GM23338 (cell line): ENCODE results near the gene BRD3. TPM values are rescaled to one million over a fixed set of nuclear protein-coding genes. Genes with fewer than 3 reads are reported as not detected.
A peak's percentile ranks its signal among the peaks of the same experiment; 100 is the strongest.

Experiments used
- ATAC-seq: fragments of 200-7000 bp; cut with Tn5 transposase; 3 replicates; pipeline ENCODE4 v1.9.1; 2020
- DNase-seq: peaks from one replicate; pipeline ENCODE4 v3.0.0-alpha.2; 2015; ENCODE audit warnings: low spot score
- H2AFZ ChIP-seq: fragments of 200-600 bp; sonication (generic); 2 replicates; pipeline ENCODE4 v1.8.0; 2016; ENCODE audit warnings: antibody characterized with exemption, mild to moderate bottlenecking, moderate library complexity
- H3F3A ChIP-seq: fragments of 200-600 bp; sonication (generic); replicated peaks from 2 replicates; pipeline ENCODE4 v1.8.0; 2017; ENCODE audit warnings: antibody characterized with exemption, mixed run types, low read depth
- H3K27ac ChIP-seq: fragments of 200-600 bp; sonication (generic); 2 replicates; pipeline ENCODE4 v1.6.1; 2016; ENCODE audit warnings: low read depth
- H3K27me3 ChIP-seq: fragments of 200-600 bp; sonication (generic); 2 replicates; pipeline ENCODE4 v1.8.0; 2016; ENCODE audit warnings: mild to moderate bottlenecking, mixed run types, moderate library complexity; ENCODE audit not compliant: insufficient read depth
- H3K36me3 ChIP-seq: fragments of 200-600 bp; sonication (generic); 2 replicates; pipeline ENCODE4 v1.8.0; 2016; ENCODE audit warnings: mild to moderate bottlenecking; ENCODE audit not compliant: insufficient read depth
- H3K4me1 ChIP-seq: fragments of 200-600 bp; sonication (generic); 2 replicates; pipeline ENCODE4 v1.8.0; 2016; ENCODE audit warnings: mild to moderate bottlenecking, moderate library complexity; ENCODE audit not compliant: insufficient read depth
- H3K4me2 ChIP-seq: fragments of 200-600 bp; sonication (generic); 2 replicates; pipeline ENCODE4 v1.7.1; 2017; ENCODE audit warnings: mixed run types
- H3K4me3 ChIP-seq: fragments of 200-600 bp; sonication (generic); 2 replicates; pipeline ENCODE4 v1.6.1; 2016; ENCODE audit warnings: mixed run types
- H3K79me2 ChIP-seq: fragments of 200-600 bp; sonication (generic); replicated peaks from 2 replicates; pipeline ENCODE4 v1.8.0; 2017; ENCODE audit warnings: mild to moderate bottlenecking; ENCODE audit not compliant: insufficient read depth
- H3K9me2 ChIP-seq: fragments of 200-600 bp; sonication (generic); 2 replicates; pipeline ENCODE4 v1.8.0; 2017; ENCODE audit not compliant: insufficient read depth
- H4K20me1 ChIP-seq: fragments of 200-600 bp; sonication (generic); replicated peaks from 2 replicates; pipeline ENCODE4 v1.8.0; 2017; ENCODE audit warnings: mild to moderate bottlenecking; ENCODE audit not compliant: insufficient read depth
- H3K27ac Mint-ChIP-seq: 2 replicates; pipeline ENCODE4 v1.8.0; 2020; ENCODE audit warnings: inconsistent platforms, mild to moderate bottlenecking, moderate library complexity, mixed read lengths
- H3K27me3 Mint-ChIP-seq: 3 replicates; pipeline ENCODE4 v1.8.0; 2022; ENCODE audit warnings: low read depth, mild to moderate bottlenecking, moderate library complexity, mixed read lengths, inconsistent platforms; ENCODE audit not compliant: insufficient read depth, poor library complexity
- H3K36me3 Mint-ChIP-seq: 3 replicates; pipeline ENCODE4 v1.8.0; 2021; ENCODE audit warnings: low read depth, mild to moderate bottlenecking, inconsistent platforms, moderate library complexity, mixed read lengths
- H3K4me1 Mint-ChIP-seq: 3 replicates; pipeline ENCODE4 v1.8.0; 2020; ENCODE audit warnings: mild to moderate bottlenecking, inconsistent platforms, mixed read lengths
- H3K4me3 Mint-ChIP-seq: 3 replicates; pipeline ENCODE4 v1.8.0; 2021; ENCODE audit warnings: moderate library complexity, mild to moderate bottlenecking, inconsistent platforms, mixed read lengths
- H3K9me3 Mint-ChIP-seq: 3 replicates; pipeline ENCODE4 v1.8.0; 2020; ENCODE audit warnings: moderate library complexity, mild to moderate bottlenecking, inconsistent platforms, mixed read lengths
- CREB1 ChIP-seq: fragments of 250-450 bp; sonication (Bioruptor Pico); IDR thresholded peaks from 2 replicates; pipeline ENCODE4 v1.5.0; 2020; ENCODE audit warnings: low read depth, mild to moderate bottlenecking, moderate library complexity
- ETS1 ChIP-seq: IDR thresholded peaks from 2 replicates; pipeline ENCODE4 v1.6.1; 2016; ENCODE audit warnings: antibody characterized with exemption
- EZH2 ChIP-seq: fragments of 200-600 bp; sonication (generic); IDR thresholded peaks from one replicate; pipeline ENCODE4 v1.8.0; 2017; ENCODE audit warnings: antibody characterized with exemption, mild to moderate bottlenecking, low read depth; ENCODE audit not compliant: unreplicated experiment
- EZH2phosphoT487 ChIP-seq: fragments of 200-600 bp; sonication (generic); IDR thresholded peaks from one replicate; pipeline ENCODE4 v1.8.1; 2018; ENCODE audit warnings: antibody characterized with exemption; ENCODE audit not compliant: unreplicated experiment
- STAT1 ChIP-seq: IDR thresholded peaks from one replicate; pipeline ENCODE4 v1.6.1; 2016; ENCODE audit warnings: antibody characterized with exemption; ENCODE audit not compliant: unreplicated experiment
- ZNF331 ChIP-seq: fragments of 250-450 bp; sonication (Bioruptor Pico); IDR thresholded peaks from 2 replicates; pipeline ENCODE4 v1.5.0; 2020; ENCODE audit warnings: low read depth, mild to moderate bottlenecking, moderate library complexity
- polyA plus RNA-seq: library from polyadenylated mRNA; unstranded; fragments of >200 nt; fragmentation: Nextera tagmentation; extraction: Ambion mirVana; gene quantifications from 2 replicates; pipeline ENCODE4 v1.2.1, GENCODE V29; 2016
- total RNA-seq: library from RNA; depleted of rRNA; stranded (reverse); fragments of >200 nt; shearing (Covaris generic); gene quantifications from 2 replicates; pipeline ENCODE4 v1.2.3, GENCODE V29; 2014
- TF ChIP-seq, protein P1 (sequence below): IDR thresholded peaks from one replicate; pipeline ENCODE4 v1.6.1; 2018; ENCODE audit warnings: antibody characterized with exemption; ENCODE audit not compliant: unreplicated experiment
- TF ChIP-seq, protein P2 (sequence below), 2 experiments: fragments of 200-600 bp in 1 of 2; sonication (generic) in 1 of 2; conservative IDR thresholded peaks; 2 replicates each; pipeline versions ENCODE4 v1.5.1 to v1.6.1; 2016 to 2017; ENCODE audit warnings: antibody characterized with exemption in 2 of 2, low read depth in 2 of 2, mild to moderate bottlenecking in 2 of 2, moderate library complexity in 1 of 2

The BRD3 gene
- total and polyA plus RNA-seq, 2 experiments from 2014 or later, result 46.0 to 88.0 TPM

DNA sequence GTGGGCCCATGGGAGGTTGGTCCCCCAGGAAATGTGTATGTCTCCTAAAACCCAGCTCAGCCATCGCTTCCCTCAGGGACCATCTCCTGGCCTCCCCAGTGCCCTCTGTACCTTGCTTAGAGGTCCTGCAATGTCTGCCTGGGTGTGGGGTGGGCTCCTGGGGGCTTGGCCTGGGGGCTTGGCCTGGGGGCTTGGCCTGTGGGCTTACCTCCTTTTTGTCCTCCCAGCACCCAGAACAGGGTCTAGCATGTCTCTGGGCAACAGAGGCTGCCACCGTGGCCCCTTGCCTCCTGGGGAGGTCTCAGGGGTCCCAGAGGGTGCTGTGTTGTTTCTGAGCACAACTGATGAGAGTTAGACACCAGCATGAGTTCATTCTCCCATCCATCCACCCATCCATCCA, 65.0 kb downstream of the BRD3 start (continued):
- TF ChIP-seq, protein P1, sequence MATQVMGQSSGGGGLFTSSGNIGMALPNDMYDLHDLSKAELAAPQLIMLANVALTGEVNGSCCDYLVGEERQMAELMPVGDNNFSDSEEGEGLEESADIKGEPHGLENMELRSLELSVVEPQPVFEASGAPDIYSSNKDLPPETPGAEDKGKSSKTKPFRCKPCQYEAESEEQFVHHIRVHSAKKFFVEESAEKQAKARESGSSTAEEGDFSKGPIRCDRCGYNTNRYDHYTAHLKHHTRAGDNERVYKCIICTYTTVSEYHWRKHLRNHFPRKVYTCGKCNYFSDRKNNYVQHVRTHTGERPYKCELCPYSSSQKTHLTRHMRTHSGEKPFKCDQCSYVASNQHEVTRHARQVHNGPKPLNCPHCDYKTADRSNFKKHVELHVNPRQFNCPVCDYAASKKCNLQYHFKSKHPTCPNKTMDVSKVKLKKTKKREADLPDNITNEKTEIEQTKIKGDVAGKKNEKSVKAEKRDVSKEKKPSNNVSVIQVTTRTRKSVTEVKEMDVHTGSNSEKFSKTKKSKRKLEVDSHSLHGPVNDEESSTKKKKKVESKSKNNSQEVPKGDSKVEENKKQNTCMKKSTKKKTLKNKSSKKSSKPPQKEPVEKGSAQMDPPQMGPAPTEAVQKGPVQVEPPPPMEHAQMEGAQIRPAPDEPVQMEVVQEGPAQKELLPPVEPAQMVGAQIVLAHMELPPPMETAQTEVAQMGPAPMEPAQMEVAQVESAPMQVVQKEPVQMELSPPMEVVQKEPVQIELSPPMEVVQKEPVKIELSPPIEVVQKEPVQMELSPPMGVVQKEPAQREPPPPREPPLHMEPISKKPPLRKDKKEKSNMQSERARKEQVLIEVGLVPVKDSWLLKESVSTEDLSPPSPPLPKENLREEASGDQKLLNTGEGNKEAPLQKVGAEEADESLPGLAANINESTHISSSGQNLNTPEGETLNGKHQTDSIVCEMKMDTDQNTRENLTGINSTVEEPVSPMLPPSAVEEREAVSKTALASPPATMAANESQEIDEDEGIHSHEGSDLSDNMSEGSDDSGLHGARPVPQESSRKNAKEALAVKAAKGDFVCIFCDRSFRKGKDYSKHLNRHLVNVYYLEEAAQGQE, result no peak
- TF ChIP-seq, protein P2, sequence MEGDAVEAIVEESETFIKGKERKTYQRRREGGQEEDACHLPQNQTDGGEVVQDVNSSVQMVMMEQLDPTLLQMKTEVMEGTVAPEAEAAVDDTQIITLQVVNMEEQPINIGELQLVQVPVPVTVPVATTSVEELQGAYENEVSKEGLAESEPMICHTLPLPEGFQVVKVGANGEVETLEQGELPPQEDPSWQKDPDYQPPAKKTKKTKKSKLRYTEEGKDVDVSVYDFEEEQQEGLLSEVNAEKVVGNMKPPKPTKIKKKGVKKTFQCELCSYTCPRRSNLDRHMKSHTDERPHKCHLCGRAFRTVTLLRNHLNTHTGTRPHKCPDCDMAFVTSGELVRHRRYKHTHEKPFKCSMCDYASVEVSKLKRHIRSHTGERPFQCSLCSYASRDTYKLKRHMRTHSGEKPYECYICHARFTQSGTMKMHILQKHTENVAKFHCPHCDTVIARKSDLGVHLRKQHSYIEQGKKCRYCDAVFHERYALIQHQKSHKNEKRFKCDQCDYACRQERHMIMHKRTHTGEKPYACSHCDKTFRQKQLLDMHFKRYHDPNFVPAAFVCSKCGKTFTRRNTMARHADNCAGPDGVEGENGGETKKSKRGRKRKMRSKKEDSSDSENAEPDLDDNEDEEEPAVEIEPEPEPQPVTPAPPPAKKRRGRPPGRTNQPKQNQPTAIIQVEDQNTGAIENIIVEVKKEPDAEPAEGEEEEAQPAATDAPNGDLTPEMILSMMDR (conservative IDR thresholded peaks at IDR 0.05; ENCODE audit: low read depth in 2 of 2), result no peak
- no peak for TF ChIP-seq ZNF331 (CRISPR knock-in tag)
- no peak for TF ChIP-seq EZH2
- no peak for TF ChIP-seq ETS1
- no peak for TF ChIP-seq STAT1
- TF ChIP-seq CREB1, result no peak

GRCh38 chr9:133999851-134000265, 68.0 kb downstream of the BRD3 start:
- Histone ChIP-seq H3K4me3 (no peak overlapping the region), H3K36me3 (no peaks in the 10 kb centered on the region), H3K27ac (no peak overlapping the region), H4K20me1 (no peaks in the 10 kb centered on the region; the same call in 1 of the 2 replicates), H3K4me2 (no peak overlapping the region), H3K79me2 (no peaks in the 10 kb centered on the region), H2AFZ (no peak overlapping the region), H3K4me1 (no peaks in the 10 kb centered on the region), H3K9me2 (no peaks in the 10 kb centered on the region), H3F3A (no peaks in the 10 kb centered on the region), H3K27me3 (no peaks in the 10 kb centered on the region)
- TF ChIP-seq, protein P2 (conservative IDR thresholded peaks at IDR 0.05; ENCODE audit: low read depth in 2 of 2), result peak in 1 of 2 experiments; percentile 23; a peak in 1 of 4 replicates
- TF ChIP-seq EZH2phosphoT487, result no peak
- peaks cover 2% of the 10 kb centered on the region for H3K27me3 Mint-ChIP-seq
- ATAC-seq (no peak), DNase-seq (no peak)
- H3K4me1 Mint-ChIP-seq, result peaks cover 3% of the 10 kb centered on the region; the same call in 2 of the 3 replicates
- H3K9me3 Mint-ChIP-seq, result peaks cover 5% of the 10 kb centered on the region
- H3K4me3 Mint-ChIP-seq, result no peak overlapping the region
- H3K36me3 Mint-ChIP-seq, result no peaks in the 10 kb centered on the region
- no peak overlapping the region for H3K27ac Mint-ChIP-seq
